PC-9 (cell line): ENCODE measurements around the gene EYS. TPM values are rescaled to one million over a fixed set of nuclear protein-coding genes. Genes with fewer than 3 reads are reported as not detected.
"Not testable (repeated sequence)": the region's sequence is repeated elsewhere in the genome, so short reads cannot be mapped to it uniquely, and the experiment has no call there.

Source experiments
- BruUV-seq: library from RNA; stranded (reverse); fragments of 400-500 nt; replicated peaks from 2 replicates; lab custom pipeline; 2021; lab: Mats Ljungman, UMichigan
- CTCF ChIA-PET: fragments of 300-600 bp; sonication (Branson Sonifier 250); formaldehyde crosslinking; loops from one replicate; lab custom pipeline; 2022; ENCODE audit warnings: antibody characterized with exemption; lab: Charles Lee
- POLR2A ChIA-PET: fragments of 300-600 bp; sonication (Branson Sonifier 250); formaldehyde crosslinking; loops from one replicate; lab custom pipeline; 2022; ENCODE audit warnings: antibody characterized with exemption; ENCODE audit not compliant: unreplicated experiment; lab: Charles Lee
- DNase-seq, 2 experiments: peaks; one replicate each; pipeline versions ENCODE4 v3.0.0 to v3.0.0-alpha.2; 2015 to 2022; ENCODE audit warnings: mixed read lengths in 1 of 2
- H2AFZ ChIP-seq: fragments of 200-600 bp; sonication (generic); 2 replicates; pipeline ENCODE4 v1.8.1; 2017; ENCODE audit warnings: antibody characterized with exemption
- H3F3A ChIP-seq: fragments of 200-600 bp; sonication (generic); 2 replicates; pipeline ENCODE4 v1.8.1; 2017; ENCODE audit warnings: antibody characterized with exemption, mild to moderate bottlenecking, low read depth; ENCODE audit not compliant: insufficient read depth
- H3K27ac ChIP-seq: fragments of 200-600 bp; sonication (generic); 2 replicates; pipeline ENCODE4 v1.6.1; 2016; ENCODE audit warnings: mixed run types
- H3K27me3 ChIP-seq: fragments of 200-600 bp; sonication (generic); 2 replicates; pipeline ENCODE4 v1.6.1; 2016; ENCODE audit warnings: low read depth, mixed run types; ENCODE audit not compliant: insufficient read depth
- H3K36me3 ChIP-seq: fragments of 200-600 bp; sonication (generic); 2 replicates; pipeline ENCODE4 v1.6.1; 2016; ENCODE audit warnings: low read depth, mixed run types
- H3K4me1 ChIP-seq: fragments of 200-600 bp; sonication (generic); replicated peaks from 2 replicates; pipeline ENCODE4 v1.6.1; 2016; ENCODE audit warnings: mixed run types; ENCODE audit not compliant: insufficient read depth
- H3K4me2 ChIP-seq: fragments of 200-600 bp; sonication (generic); 2 replicates; pipeline ENCODE4 v1.6.1; 2017; ENCODE audit warnings: mixed run types
- H3K4me3 ChIP-seq: fragments of 200-600 bp; sonication (generic); 2 replicates; pipeline ENCODE4 v1.6.1; 2016; ENCODE audit warnings: mixed run types
- H3K79me2 ChIP-seq: fragments of 200-600 bp; sonication (generic); 2 replicates; pipeline ENCODE4 v1.6.1; 2017; ENCODE audit warnings: low read depth, mixed run types
- H3K9me2 ChIP-seq: fragments of 200-600 bp; sonication (generic); 2 replicates; pipeline ENCODE4 v1.8.1; 2017; ENCODE audit warnings: mild to moderate bottlenecking; ENCODE audit not compliant: insufficient read depth
- H3K9me3 ChIP-seq: fragments of 200-600 bp; sonication (generic); 2 replicates; pipeline ENCODE4 v1.8.1; 2016; ENCODE audit warnings: low read depth; ENCODE audit not compliant: insufficient read depth
- H4K20me1 ChIP-seq: fragments of 200-600 bp; sonication (generic); 2 replicates; pipeline ENCODE4 v1.8.1; 2017; ENCODE audit not compliant: insufficient read depth
- CTCF ChIP-seq: fragments of 200-600 bp; sonication (generic); conservative IDR thresholded peaks from 2 replicates; pipeline ENCODE4 v1.6.1; 2017; ENCODE audit warnings: mixed run types, antibody characterized with exemption, mild to moderate bottlenecking, moderate library complexity
- EZH2 ChIP-seq: fragments of 200-600 bp; sonication (generic); IDR thresholded peaks from 2 replicates; pipeline ENCODE4 v1.8.0; 2017; ENCODE audit warnings: antibody characterized with exemption, low read depth
- intact Hi-C: fragments of 100-400 bp; cut with micrococcal nuclease; formaldehyde crosslinking; loops from one replicate; pipeline ENCODE4 v1.10.0; 2022; ENCODE audit not compliant: unreplicated experiment
- total RNA-seq: library from RNA; stranded (reverse); gene quantifications from 2 replicates; pipeline ENCODE4 v1.2.3, GENCODE V29; 2021

EYS gene
- total RNA-seq, 1 experiment from 2014 or later, result not detected

- DNase-seq, result no peak
- Histone ChIP-seq H3K36me3 (no peaks in the 10 kb centered on the region), H3K4me3 (no peak overlapping the region), H3K4me1 (no peaks in the 10 kb centered on the region), H3K4me2 (no peak overlapping the region), H3K9me2 (no peaks in the 10 kb centered on the region), H3K9me3 (0 out of 2 replicates have a peak, but pooled peaks cover 3% of the 10 kb centered on the region), H3K27me3 (no peaks in the 10 kb centered on the region), H3K79me2 (no peaks in the 10 kb centered on the region), H3F3A (no peaks in the 10 kb centered on the region), H2AFZ (no peak overlapping the region), H4K20me1 (no peaks in the 10 kb centered on the region), H3K27ac (no peak overlapping the region)
- POLR2A ChIA-PET, result no interaction called here
- no TSS peak for BruUV-seq
- no peak for TF ChIP-seq EZH2
- no peak for TF ChIP-seq CTCF
- CTCF ChIA-PET, result no interaction called here
- intact Hi-C loops, result no loop called here
Measured at GRCh38 chr6:65399355-65400084, 307.5 kb downstream of the EYS start.

- H3K36me3 ChIP-seq, result no peaks in the 10 kb centered on the region
- H3K79me2 ChIP-seq, result no peaks in the 10 kb centered on the region
- H2AFZ ChIP-seq, result no peak overlapping the region
- H3K4me3 ChIP-seq, result no peak overlapping the region
- no peaks in the 10 kb centered on the region for H3F3A ChIP-seq
- H3K9me2 ChIP-seq, result no peaks in the 10 kb centered on the region
- no peak for DNase-seq
- ChIA-PET POLR2A (no interaction called here), CTCF (no interaction called here)
- no peaks in the 10 kb centered on the region for H3K4me1 ChIP-seq
- BruUV-seq, result no TSS peak
- H3K9me3 ChIP-seq, result 0 out of 2 replicates have a peak, but pooled peaks cover 3% of the 10 kb centered on the region
- H3K4me2 ChIP-seq, result no peak overlapping the region
- no peak for TF ChIP-seq CTCF
- intact Hi-C loops, result no loop called here
- H4K20me1 ChIP-seq, result no peaks in the 10 kb centered on the region
- H3K27me3 ChIP-seq, result no peaks in the 10 kb centered on the region
- H3K27ac ChIP-seq, result no peak overlapping the region
Measured at GRCh38 chr6:65398851-65399250, 308.2 kb downstream of the EYS start.

- H3F3A ChIP-seq, result no peaks in the 10 kb centered on the region
- no peaks in the 10 kb centered on the region for H3K9me3 ChIP-seq
- H3K27ac ChIP-seq, result no peak overlapping the region
- no peaks in the 10 kb centered on the region for H3K4me1 ChIP-seq
- H3K9me2 ChIP-seq, result peaks cover 6% of the 10 kb centered on the region; the same call in 1 of the 2 replicates
- H3K4me3 ChIP-seq, result no peak overlapping the region
- ChIA-PET CTCF (no interaction called here), POLR2A (no interaction called here)
- TF ChIP-seq CTCF, result no peak
- no peak for TF ChIP-seq EZH2
- no peaks in the 10 kb centered on the region for H3K79me2 ChIP-seq
- no peaks in the 10 kb centered on the region for H4K20me1 ChIP-seq
- H3K36me3 ChIP-seq, result no peaks in the 10 kb centered on the region
- no peak overlapping the region for H2AFZ ChIP-seq
- BruUV-seq, result no TSS peak
- H3K27me3 ChIP-seq, result no peaks in the 10 kb centered on the region
- H3K4me2 ChIP-seq, result no peak overlapping the region
- intact Hi-C loops, result no loop called here
- no peak for DNase-seq
Measured at GRCh38 chr6:65350530-65350929, 356.5 kb downstream of the EYS start.

- CTCF ChIA-PET, BruUV-seq, H2AFZ ChIP-seq, H3K79me2 ChIP-seq, POLR2A ChIA-PET, H3K9me3 ChIP-seq, H4K20me1 ChIP-seq, H3K9me2 ChIP-seq, H3K4me3 ChIP-seq, H3K4me2 ChIP-seq, H3K4me1 ChIP-seq, intact Hi-C loops, H3F3A ChIP-seq, DNase-seq, H3K27ac ChIP-seq, H3K27me3 ChIP-seq, H3K36me3 ChIP-seq: not testable (repeated sequence)
Measured at GRCh38 chr6:65302655-65303054, 404.4 kb downstream of the EYS start.
